Activated CD8-positive, alpha-beta memory T cell treated with anti-CD3 and anti-CD28 coated beads for 1 hour (primary cell): ENCODE measurements around the gene FOSL1.

Experiments used
- DNase-seq, 2 donors: peaks; one replicate each; pipeline ENCODE4 v3.0.0-alpha.2; 2020; ENCODE audit warnings: low read depth in 1 of 2; ENCODE audit errors: extremely low read depth in 1 of 2

Gene FOSL1

GRCh38 chr11:65920372-65920802 is 20.2 kb upstream of the FOSL1 start:
- DNase-seq: no peak

- peak; percentile 11 to 41 for DNase-seq
Measured at GRCh38 chr11:65919573-65920371, 19.6 kb upstream of the FOSL1 start.

- peak; percentile 96 to 100 for DNase-seq
Measured at GRCh38 chr11:65919141-65919572, 19.0 kb upstream of the FOSL1 start, which contains the start of gene DRAP1. Gene DRAP1 (plus strand): TSS chr11:65919426. CDS start chr11:65919502, 76 bp downstream.

- no peak for DNase-seq
Measured at GRCh38 chr11:65918211-65919140, 18.3 kb upstream of the FOSL1 start, which contains the start of gene C11orf68. Gene C11orf68 (minus strand): TSS chr11:65919062. CDS start chr11:65919031, 31 bp downstream.

- DNase-seq: no peak
Measured at GRCh38 chr11:65917434-65918210, 17.4 kb upstream of the FOSL1 start.

GRCh38 chr11:65917077-65917433 is 16.9 kb upstream of the FOSL1 start:
- DNase-seq: no peak

- DNase-seq: no peak
Measured at GRCh38 chr11:65916391-65916790, 16.2 kb upstream of the FOSL1 start.

GRCh38 chr11:65915821-65916251 is 15.6 kb upstream of the FOSL1 start:
- no peak for DNase-seq

GRCh38 chr11:65915101-65915820 is 15.1 kb upstream of the FOSL1 start:
- no peak for DNase-seq

GRCh38 chr11:65912845-65913244 is 12.7 kb upstream of the FOSL1 start:
- DNase-seq: no peak

GRCh38 chr11:65911682-65912568 is 11.7 kb upstream of the FOSL1 start:
- no peak for DNase-seq

GRCh38 chr11:65907878-65908277 is 7.7 kb upstream of the FOSL1 start:
- DNase-seq: no peak

GRCh38 chr11:65906602-65907001 is 6.4 kb upstream of the FOSL1 start:
- no peak for DNase-seq

GRCh38 chr11:65903715-65904114 is 3.5 kb upstream of the FOSL1 start:
- DNase-seq: no peak

GRCh38 chr11:65903068-65903481 is 2.9 kb upstream of the FOSL1 start:
- no peak for DNase-seq

GRCh38 chr11:65900899-65901180 is 652 bp upstream of the FOSL1 start:
- DNase-seq: no peak

GRCh38 chr11:65899356-65900124 is 648 bp downstream of the FOSL1 start:
- peak in 1 of 2 donors; percentile 49 for DNase-seq

GRCh38 chr11:65898656-65899355 is 1.4 kb downstream of the FOSL1 start:
- no peak for DNase-seq
